GM18520 (cell line): ENCODE results near the gene CAMSAP2.

Experiments used
- ATAC-seq: cut with Tn5 transposase; IDR thresholded peaks from one replicate; pipeline ENCODE4 v1.9.1; 2021; ENCODE audit not compliant: unreplicated experiment

Gene CAMSAP2, protein sequence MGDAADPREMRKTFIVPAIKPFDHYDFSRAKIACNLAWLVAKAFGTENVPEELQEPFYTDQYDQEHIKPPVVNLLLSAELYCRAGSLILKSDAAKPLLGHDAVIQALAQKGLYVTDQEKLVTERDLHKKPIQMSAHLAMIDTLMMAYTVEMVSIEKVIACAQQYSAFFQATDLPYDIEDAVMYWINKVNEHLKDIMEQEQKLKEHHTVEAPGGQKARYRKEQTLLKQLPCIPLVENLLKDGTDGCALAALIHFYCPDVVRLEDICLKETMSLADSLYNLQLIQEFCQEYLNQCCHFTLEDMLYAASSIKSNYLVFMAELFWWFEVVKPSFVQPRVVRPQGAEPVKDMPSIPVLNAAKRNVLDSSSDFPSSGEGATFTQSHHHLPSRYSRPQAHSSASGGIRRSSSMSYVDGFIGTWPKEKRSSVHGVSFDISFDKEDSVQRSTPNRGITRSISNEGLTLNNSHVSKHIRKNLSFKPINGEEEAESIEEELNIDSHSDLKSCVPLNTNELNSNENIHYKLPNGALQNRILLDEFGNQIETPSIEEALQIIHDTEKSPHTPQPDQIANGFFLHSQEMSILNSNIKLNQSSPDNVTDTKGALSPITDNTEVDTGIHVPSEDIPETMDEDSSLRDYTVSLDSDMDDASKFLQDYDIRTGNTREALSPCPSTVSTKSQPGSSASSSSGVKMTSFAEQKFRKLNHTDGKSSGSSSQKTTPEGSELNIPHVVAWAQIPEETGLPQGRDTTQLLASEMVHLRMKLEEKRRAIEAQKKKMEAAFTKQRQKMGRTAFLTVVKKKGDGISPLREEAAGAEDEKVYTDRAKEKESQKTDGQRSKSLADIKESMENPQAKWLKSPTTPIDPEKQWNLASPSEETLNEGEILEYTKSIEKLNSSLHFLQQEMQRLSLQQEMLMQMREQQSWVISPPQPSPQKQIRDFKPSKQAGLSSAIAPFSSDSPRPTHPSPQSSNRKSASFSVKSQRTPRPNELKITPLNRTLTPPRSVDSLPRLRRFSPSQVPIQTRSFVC (N-terminal part only)

DNA sequence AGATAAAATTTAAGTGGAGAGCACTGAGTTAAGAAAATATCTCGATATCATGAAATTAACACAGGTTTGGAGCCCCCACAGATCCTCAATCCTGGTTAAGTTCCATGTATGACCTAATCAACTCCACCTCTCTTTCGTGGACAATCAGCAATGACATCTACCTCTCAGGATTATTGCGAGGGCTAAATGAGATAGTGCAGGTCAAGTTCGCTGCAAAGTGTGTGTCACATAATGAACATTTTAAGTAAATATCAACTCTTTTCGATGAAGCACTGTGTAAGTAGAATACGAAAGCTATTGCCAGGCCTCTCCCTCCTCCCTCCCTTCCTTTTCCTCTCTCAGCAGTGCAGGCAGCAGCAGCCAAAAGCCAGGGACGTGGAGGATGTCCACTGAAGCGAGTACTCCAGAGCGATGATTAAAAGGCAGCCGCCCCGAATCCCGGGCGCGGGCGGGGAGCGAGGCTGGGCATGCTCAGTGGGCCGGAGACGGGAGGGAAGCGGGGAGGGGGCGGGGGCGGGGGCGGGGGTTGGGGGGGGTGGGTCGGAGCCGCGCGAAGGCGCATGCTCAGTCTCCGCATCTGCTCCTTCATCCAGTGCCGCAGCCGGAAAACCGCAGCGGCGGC, at the start of gene CAMSAP2:
TSS of gene CAMSAP2 (plus strand) at position 567 of the 622 bp plus-strand sequence. CDS start 935 bp downstream, outside the sequence.
- no peak for ATAC-seq

DNA sequence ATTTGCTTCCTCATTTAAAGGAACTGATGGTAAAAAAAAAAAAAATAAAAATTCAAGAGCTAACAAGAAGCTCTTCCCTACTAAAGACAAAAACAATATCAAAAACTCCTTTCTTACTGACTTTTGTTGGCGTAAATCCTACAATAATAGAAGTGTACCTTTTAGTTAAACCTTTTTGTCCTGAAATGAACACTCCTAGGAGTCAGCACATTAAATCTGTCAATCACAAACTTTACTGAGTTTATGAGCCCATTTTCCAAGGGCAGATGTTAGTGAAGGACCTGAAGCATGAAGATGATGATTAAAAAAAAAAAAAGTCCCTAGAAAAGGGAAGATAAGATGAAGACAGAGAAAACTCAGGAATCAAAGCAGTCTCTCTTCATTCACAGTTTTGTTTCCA, 46.4 kb upstream of the CAMSAP2 start:
- no peak for ATAC-seq

DNA sequence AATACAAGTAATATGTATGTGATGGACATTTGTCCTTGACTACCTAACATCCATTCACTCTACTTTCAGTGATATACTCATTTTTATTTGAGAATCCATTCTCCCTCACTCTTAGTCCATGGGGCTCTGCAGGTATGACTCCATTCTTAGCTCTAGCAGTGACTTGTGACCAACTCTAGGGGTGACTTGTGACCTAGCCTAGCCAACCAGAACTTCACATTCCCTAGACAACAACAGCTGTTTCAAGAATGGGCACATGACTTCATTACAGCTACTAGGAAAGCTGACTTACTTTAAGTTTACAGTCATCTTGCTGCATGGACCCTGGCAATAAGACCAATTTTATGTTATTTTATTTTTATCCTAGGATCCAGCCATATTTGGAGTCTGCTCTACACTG, 45.4 kb upstream of the CAMSAP2 start:
- no peak for ATAC-seq

DNA sequence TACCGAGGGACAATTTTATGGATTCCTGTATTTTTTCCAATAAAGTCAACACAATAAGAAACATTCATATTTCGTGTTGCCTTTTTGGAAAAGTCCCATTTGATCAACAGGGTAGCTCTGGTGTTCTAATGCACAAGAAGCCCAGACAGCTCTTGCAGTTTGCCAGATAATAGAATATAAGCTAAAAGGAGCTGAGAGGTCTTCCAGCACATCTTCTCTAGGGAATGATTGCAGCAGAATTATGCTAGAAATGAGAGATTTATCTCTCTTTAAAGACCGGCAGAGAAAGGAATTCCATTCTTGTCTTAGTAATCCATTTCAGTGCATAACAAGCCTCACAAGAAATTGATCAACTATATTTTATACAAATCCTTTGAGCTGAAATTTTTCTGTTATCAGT, 44.0 kb upstream of the CAMSAP2 start:
- ATAC-seq, result no peak

DNA sequence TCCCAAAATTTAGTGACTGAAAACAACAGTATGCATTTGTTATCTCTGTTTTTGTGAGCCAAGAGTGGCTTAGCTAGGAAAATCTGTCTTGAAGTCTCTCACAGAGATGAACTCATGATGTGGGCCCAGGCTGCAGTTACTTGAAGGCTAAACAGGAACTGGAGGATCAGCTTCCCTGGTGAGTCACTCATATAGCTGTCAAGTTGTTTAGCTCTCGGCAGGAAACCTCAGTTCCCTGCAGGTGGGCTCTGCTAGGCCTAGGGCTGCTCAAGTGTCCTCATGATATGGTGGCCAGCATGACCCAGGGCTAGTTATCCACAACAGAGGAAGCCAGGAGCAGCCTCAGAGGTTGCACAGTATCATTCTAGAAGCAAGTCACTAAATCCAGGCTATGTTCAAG, 38.8 kb upstream of the CAMSAP2 start:
- no peak for ATAC-seq

DNA sequence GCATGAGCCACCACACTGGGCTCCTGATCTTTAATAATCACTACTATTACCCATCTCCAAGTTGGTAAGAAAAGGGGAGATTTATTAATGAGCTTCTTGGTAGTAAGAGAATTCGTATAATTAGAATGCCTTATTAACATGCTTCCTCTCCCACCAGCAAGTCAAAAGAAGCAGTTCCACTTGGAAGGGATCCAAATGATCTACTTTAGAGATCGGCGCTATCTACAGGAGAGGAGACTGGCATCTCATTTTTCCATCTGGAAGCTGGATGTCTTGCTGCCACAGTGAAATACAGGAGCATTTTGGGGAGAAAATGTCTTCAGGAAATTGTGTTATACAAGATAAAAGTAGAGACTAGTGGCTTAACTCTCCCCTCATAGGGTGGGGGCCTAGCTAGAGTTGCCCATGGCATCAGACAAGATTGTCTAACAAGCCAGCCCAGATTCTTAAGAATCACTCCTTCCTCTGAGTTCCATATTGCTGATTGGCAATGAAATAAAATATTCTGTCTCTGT, 33.6 kb upstream of the CAMSAP2 start:
- no peak for ATAC-seq

DNA sequence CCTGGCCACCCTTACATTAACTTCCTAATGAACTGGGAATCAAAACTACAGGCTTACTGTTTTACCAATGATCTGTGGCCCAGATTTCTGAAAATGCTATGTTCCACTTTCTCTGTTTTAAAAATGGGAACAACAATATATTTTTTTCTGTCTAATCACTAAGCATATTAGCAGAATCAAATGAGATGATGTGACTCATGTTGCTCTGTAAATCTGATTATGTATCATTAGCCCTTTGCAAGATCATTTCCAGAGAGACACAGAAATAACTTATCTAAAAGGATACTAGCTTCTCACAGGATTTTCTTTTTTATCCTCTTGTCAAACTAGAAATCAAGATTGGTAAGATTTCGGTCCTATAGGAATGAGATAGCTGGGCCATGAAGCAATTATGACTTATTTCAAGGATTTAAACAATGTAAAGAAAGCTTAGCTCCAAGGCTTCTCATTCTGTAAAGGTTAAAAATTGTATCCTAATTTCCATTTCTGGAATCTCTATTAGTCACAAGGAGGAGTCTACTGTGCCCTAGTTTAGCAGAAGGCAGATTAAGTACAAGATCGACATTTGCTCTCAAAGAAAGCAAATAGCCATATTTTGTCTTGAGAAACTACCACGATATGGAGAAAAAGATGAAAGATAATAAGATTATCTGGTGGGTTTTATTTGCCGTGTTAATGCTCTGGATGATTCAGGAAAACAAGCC, 32.4 kb upstream of the CAMSAP2 start:
- no peak for ATAC-seq

DNA sequence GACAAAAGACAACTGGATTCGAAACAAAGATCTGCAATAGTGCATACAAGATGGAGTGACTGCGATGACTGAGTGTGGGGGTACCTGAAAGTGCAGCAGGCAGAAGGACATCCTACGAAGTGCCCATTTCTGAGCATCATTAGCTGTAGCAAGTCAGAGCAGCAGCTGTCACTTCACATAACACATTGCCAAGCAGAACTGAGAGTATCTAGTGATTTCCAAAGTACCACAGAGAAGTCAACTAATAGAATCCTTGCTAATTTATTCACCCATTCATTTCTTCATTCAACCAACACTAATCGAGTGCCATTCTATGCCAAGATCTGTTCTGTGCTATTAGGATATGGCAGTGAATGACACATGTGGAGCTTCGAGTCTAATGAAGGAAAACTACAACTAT, 31.6 kb upstream of the CAMSAP2 start:
- ATAC-seq, result peak; percentile 44

DNA sequence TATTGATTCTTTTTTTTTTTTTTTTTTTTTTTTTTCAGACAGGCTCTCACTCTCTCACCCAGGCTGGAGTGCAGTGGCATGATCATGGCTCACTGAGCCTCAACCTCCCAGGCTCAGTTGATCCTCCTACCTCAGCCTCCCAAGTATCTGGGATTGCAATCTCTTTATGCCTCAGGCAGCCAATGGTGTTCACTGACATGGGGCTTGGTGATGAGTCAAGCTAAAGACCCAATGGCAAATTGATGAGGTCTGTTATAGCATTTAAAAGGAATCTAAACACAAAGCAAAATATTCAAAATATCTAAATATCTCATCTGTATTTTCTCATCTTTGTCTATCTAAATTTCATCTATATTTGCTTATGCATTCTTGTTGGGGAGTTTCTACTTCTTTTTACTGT, 30.5 kb upstream of the CAMSAP2 start:
- no peak for ATAC-seq

DNA sequence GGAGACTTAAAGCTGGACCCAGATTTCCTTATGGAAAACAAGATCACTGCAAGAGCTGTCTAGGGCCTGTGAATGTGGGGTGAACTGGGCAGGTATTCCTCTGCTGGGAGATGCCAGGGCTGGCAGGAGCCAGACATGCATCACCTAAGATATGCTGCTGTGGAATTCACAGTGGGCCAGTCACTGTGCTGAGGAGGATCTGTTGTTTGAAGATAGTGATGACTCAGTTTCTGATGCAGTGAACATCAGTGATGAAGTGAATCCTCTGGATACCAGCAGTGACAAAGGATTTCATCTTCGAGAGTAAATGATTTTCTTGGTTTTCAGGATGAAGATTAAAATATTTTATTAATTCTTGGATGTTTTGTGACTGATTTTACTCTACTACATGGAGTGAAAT, 29.9 kb upstream of the CAMSAP2 start:
- no peak for ATAC-seq

DNA sequence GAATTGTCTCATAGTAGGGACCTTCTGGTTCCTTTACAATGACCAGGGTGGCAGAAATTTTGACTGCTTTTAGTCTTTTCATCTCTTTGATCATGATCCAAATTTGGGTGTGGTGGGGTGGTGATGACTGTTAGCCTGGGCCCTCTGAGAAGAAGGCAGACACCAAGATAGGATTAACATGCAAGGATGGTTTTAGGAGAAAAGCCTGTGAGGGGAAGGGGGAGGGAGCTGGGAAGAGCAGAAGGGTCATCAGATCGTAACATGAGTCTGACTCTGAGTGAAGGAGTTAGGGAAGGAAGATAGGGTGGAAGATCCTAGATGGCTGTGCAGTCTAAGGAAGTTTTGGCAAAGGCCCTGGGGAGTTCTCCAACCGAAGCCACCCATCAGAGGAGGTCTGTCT, 28.5 kb upstream of the CAMSAP2 start:
- ATAC-seq, result no peak

DNA sequence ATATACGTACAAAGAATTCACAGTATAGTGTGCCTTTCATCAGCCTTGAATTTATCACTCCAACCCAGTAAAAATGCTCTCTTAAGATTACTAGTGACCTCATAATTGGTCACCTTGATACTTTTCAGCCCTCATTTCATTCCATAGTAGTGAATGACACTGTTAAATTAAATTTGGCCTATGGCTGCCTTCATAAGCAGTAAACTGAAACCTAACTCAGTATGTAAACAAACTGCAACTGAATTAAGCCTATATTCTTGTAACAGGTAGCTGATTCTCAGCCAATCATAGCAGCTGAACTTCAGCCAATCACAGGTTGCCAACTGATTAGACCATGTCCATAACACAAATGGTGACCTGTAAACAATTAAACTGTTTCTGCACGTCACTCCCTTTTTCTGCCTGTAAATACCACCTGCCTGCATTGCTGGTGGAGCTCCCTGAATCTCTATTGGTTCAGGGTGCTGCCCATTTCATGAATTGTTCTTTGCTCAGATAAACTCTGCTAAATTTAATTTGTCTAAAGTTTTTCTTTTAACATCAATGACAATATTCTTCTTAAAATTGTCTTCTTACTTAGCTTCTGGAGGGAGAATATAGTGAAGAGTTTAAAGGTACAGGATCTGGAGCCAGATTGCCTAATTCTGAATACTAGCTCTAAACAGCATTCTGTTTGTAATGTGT, 24.0 kb upstream of the CAMSAP2 start:
- no peak for ATAC-seq

DNA sequence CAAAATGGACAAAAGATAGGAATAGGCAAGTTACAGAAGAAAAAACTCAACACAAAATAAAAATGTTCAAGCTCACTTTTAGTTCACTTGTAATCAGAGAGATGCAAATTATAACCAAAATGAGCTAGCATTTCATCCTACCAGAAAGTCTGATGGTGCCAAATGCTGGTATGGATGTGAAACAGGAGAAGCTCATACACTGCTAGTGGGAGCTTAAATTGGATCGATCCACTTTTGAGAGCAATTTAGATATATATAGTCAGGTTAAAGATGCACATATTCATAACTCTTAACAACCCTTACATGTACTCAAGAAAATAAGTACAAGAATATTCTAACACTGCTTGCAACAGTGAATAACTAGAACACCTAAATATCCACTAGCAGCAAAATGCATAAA, 18.5 kb upstream of the CAMSAP2 start:
- ATAC-seq, result no peak

DNA sequence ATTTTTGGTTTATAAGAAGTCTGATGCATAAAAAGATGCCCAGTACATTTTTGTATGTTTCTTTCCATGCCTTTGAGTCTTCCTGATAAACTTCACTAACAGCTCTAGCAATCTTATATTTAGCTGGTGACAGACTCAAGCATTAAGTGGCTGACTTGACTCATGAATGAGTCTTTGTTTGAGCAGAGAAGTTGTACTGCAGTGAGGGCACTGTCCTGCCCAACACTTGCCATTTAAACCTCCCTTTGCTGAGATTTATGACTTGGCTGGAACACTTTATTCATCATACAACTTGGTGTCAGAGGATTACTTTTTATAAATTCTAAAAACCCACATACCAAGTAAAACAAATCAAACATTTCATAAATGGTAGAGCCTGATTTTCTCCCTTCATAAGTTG, 14.6 kb upstream of the CAMSAP2 start:
- ATAC-seq, result no peak

DNA sequence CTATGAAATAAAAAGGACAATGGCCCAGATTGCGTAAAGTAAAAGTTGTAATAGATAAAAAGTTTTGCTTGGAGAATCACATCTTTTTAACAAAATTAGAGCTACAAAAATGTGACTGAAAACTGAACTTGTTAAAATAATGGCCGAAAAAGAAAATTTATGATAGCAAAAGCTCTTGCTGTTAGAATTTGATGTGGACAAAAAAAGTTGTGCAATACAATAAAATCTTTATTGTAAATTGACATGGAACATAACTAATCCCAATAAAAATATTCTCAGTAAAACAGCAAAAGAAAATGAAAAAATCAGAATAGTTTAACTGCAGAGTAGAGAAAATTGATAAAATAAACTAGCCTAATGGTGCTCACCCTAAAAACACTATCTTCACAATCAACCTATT, 11.4 kb upstream of the CAMSAP2 start:
- no peak for ATAC-seq

DNA sequence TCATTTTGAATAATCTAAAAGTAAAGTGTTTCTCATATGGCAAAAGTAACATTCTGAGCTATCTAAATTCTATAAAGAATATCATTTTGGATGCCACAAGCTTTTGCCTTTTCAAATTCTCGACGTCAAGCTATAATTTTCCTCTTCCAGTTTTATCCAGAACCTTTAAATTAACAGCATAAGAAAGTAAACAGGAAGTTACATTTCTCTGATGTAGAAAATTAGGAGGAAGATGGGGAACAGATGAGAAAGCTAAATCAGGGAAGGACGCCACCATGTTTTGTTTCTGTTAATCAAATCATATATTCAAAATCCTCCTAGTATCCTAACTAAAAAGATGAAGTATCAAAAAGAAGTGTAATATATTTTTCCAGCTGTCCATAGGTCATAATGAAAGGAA, 8.8 kb upstream of the CAMSAP2 start:
- no peak for ATAC-seq

DNA sequence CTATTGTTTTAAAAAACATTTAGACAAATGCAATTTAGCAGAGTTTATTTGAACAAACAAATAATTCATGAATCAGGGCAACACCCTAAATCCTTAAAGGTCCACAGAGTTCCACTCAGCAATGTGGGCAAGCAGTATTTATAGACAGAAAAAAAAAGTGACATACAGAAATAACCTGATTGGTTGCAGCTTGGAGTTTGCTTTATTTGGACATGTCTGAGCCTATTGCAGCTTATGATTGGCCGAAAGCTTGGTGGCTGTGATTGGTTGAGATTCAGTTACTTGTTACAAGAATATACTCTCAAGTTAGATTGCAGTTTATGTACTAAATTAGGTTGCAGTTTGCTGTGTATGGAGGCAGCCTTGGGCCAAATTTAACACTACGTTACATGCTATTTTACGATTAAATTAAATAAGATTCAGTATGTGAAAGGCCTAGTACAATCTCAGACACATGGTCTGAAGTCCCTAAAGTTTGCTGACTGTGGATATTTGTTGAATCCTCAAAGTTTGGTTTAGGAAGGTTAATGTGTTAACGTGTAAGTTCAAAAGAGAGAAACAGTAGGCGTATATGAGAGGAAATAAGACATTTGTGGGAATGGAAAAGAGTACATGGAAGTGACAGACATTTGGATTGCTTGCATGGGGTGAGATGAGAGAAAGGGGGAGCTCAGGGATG, 6.9 kb upstream of the CAMSAP2 start:
- ATAC-seq, result no peak

DNA sequence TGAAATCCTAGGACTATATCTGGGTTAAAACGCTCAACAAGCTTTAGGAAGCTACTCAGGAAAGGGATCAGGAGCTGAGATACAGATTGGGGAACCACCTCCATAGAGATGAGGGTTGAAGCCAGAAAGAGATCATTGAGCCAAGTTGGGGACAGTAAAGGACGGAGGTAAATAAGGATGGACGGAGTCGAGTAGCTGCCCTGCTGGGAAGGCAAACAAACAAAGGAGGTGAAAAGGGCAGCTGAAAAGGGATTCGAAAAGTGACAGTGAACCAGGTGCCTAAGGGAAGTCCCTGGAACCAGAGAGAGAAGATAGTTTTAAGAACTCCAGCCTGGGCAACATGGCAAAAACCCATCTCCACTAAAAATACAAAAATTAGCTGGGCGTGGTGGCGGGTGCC, 6.3 kb upstream of the CAMSAP2 start:
- no peak for ATAC-seq

DNA sequence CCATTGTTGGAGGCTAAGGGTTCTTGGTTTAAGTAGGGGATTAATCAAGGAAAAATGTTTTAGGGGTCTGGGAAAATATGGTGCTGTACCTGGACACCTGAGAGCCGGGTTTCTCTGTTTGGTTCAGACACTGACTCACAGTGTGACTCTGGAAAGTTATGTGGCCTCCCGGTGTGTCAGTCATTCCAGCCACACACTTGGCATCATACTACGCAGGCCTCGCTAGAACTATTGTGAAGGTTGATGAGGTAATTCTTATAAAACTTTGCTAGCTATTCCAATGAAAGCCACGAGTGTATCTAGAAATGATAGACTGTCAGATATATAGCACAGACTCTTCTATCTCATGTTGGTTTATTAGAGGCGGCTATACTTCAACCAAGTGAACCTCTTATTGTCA, 4.8 kb upstream of the CAMSAP2 start:
- ATAC-seq, result no peak
